NCI-H1436 treated with DMSO at 0.1 percent for 48 hours (cell line): ENCODE measurements around the gene TSNAX.
"Not testable (repeated sequence)": the region's sequence is repeated elsewhere in the genome, so short reads cannot be mapped to it uniquely, and the experiment has no call there.

Source experiments
- DNase-seq: peaks from one replicate; lab custom pipeline; 2025; lab: John Stamatoyannopoulos, UW

Gene TSNAX

GRCh38 chr1:231561647-231562383, 33.3 kb downstream of the TSNAX start:
- DNase-seq, result no peak

GRCh38 chr1:231563247-231563646, 34.8 kb downstream of the TSNAX start:
- no peak for DNase-seq

GRCh38 chr1:231564373-231564772, 35.9 kb downstream of the TSNAX start:
- DNase-seq, result no peak

GRCh38 chr1:231566496-231566895, 38.0 kb downstream of the TSNAX start:
- no peak for DNase-seq

- not testable (repeated sequence) for DNase-seq
Measured at GRCh38 chr1:231570262-231570661, 41.8 kb downstream of the TSNAX start.

GRCh38 chr1:231571904-231572303, 43.4 kb downstream of the TSNAX start:
- DNase-seq, result no peak

GRCh38 chr1:231575472-231575871, 47.0 kb downstream of the TSNAX start:
- no peak for DNase-seq

GRCh38 chr1:231576804-231577718, 48.6 kb downstream of the TSNAX start:
- no peak for DNase-seq

GRCh38 chr1:231580874-231581273, 52.4 kb downstream of the TSNAX start:
- no peak for DNase-seq

GRCh38 chr1:231581859-231582258, 53.4 kb downstream of the TSNAX start:
- DNase-seq, result no peak

GRCh38 chr1:231583376-231583775, 54.9 kb downstream of the TSNAX start:
- DNase-seq, result no peak

- no peak for DNase-seq
Measured at GRCh38 chr1:231584117-231584516, 55.6 kb downstream of the TSNAX start.

- no peak for DNase-seq
Measured at GRCh38 chr1:231584921-231585320, 56.5 kb downstream of the TSNAX start.

- no peak for DNase-seq
Measured at GRCh38 chr1:231590453-231591198, 62.2 kb downstream of the TSNAX start.

- no peak for DNase-seq
Measured at GRCh38 chr1:231591466-231591865, 63.0 kb downstream of the TSNAX start.

GRCh38 chr1:231592809-231593208, 64.3 kb downstream of the TSNAX start:
- DNase-seq, result no peak

- not testable (repeated sequence) for DNase-seq
Measured at GRCh38 chr1:231593264-231593663, 64.8 kb downstream of the TSNAX start.

- no peak for DNase-seq
Measured at GRCh38 chr1:231594123-231594522, 65.7 kb downstream of the TSNAX start.

- DNase-seq, result no peak
Measured at GRCh38 chr1:231594749-231595148, 66.3 kb downstream of the TSNAX start.

GRCh38 chr1:231596337-231596791, 67.9 kb downstream of the TSNAX start:
- DNase-seq, result no peak

GRCh38 chr1:231597971-231598370, 69.5 kb downstream of the TSNAX start:
- DNase-seq, result no peak

GRCh38 chr1:231600458-231600976, 72.0 kb downstream of the TSNAX start:
- DNase-seq, result no peak
